K562 (cell line): ENCODE data around the gene ATP5PO. TPM values are rescaled to one million over a fixed set of nuclear protein-coding genes. Genes with fewer than 3 reads are reported as not detected.
A peak's percentile ranks its signal among the peaks of the same experiment; 100 is the strongest.

Experiments used
- ATAC-seq: fragments of 200-7000 bp; cut with Tn5 transposase; 3 replicates; pipeline ENCODE4 v1.9.1; 2020; ENCODE audit warnings: moderate library complexity
- BruUV-seq: library from RNA; stranded (reverse); fragments of 400-500 nt; replicated peaks from 2 replicates; lab custom pipeline; 2021; lab: Mats Ljungman, UMichigan
- CTCF ChIA-PET: fragments of 300-600 bp; formaldehyde crosslinking; extraction: SDS; loops from one replicate; lab custom pipeline; 2021; ENCODE audit warnings: low intra/inter-chr PET ratio; lab: Yijun Ruan, JAX
- POLR2A ChIA-PET: fragments of 300-600, 350-650 bp; sonication (Branson Sonifier 250); formaldehyde crosslinking; extraction: SDS; loops from one replicate; lab custom pipeline; 2021; ENCODE audit warnings: antibody characterized with exemption, inconsistent platforms; lab: Yijun Ruan, JAX
- DNase-seq, 4 experiments: peaks; one replicate each; pipeline versions ENCODE4 v3.0.0 to v3.0.0-alpha.2; 2011 to 2018; ENCODE audit warnings: low spot score in 3 of 4, mixed read lengths in 3 of 4; ENCODE audit errors: extremely low read depth in 1 of 4
- FAIRE-seq: peaks from 2 replicates; lab custom pipeline; 2011; peaks lifted over from hg19 to GRCh38; lab: Jason Lieb, UNC
- H2AFZ ChIP-seq: 2 replicates; pipeline ENCODE4 v1.6.0; 2011; ENCODE audit warnings: low read depth, low read length, control low read depth, inconsistent platforms
- H3K27ac ChIP-seq: fragments of 200-600 bp; 3 replicates; pipeline ENCODE4 v1.8.0; 2011; ENCODE audit warnings: low read depth, mild to moderate bottlenecking, control low read depth, inconsistent platforms, low read length, moderate library complexity, mixed read lengths; ENCODE audit errors: extremely low read depth
- H3K27me3 ChIP-seq, 2 experiments: fragments of 300-600 bp in 1 of 2; 2 replicates in 1 of 2; 3 replicates in 1 of 2; pipeline versions ENCODE4 v1.6.0 to v1.8.0; 2011; ENCODE audit warnings: inconsistent platforms in 2 of 2, low read length in 2 of 2, mild to moderate bottlenecking in 1 of 2, mixed read lengths in 1 of 2, moderate library complexity in 1 of 2; ENCODE audit not compliant: control insufficient read depth in 2 of 2, insufficient read depth in 2 of 2
- H3K36me3 ChIP-seq: fragments of 300-600 bp; 3 replicates; pipeline ENCODE4 v1.8.0; 2011; ENCODE audit warnings: mild to moderate bottlenecking, low read length, inconsistent platforms; ENCODE audit not compliant: control insufficient read depth, insufficient read depth
- H3K4me1 ChIP-seq, 2 experiments: fragments of 200-600 bp in 1 of 2; replicated peaks in 1 of 2; 2 replicates in 1 of 2; 3 replicates in 1 of 2; pipeline versions ENCODE4 v1.5.1 to v1.8.0; 2011; ENCODE audit warnings: inconsistent platforms in 2 of 2, low read length in 2 of 2, mild to moderate bottlenecking in 1 of 2, mixed read lengths in 1 of 2, moderate library complexity in 1 of 2; ENCODE audit not compliant: control insufficient read depth in 2 of 2, insufficient read depth in 2 of 2
- H3K4me2 ChIP-seq: 2 replicates; pipeline ENCODE4 v1.6.1; 2011; ENCODE audit warnings: low read length, control low read depth, inconsistent platforms, mixed read lengths; ENCODE audit not compliant: insufficient read depth
- H3K4me3 ChIP-seq: fragments of 200-600 bp; sonication (generic), shearing (Covaris generic); 2 replicates; pipeline ENCODE4 v1.5.1; 2016; ENCODE audit warnings: control low read depth, inconsistent platforms
- H3K79me2 ChIP-seq: fragments of 200-600 bp; 3 replicates; pipeline ENCODE4 v1.8.0; 2011; ENCODE audit warnings: low read length, inconsistent platforms; ENCODE audit not compliant: control insufficient read depth, insufficient read depth
- H3K9ac ChIP-seq, 2 experiments: 2 replicates each; pipeline versions ENCODE4 v1.6.0 to v1.6.1; 2011; ENCODE audit warnings: low read depth in 2 of 2, low read length in 2 of 2, control low read depth in 1 of 2, inconsistent platforms in 1 of 2, mild to moderate bottlenecking in 1 of 2, mixed read lengths in 1 of 2; ENCODE audit not compliant: insufficient read depth in 1 of 2
- H3K9me1 ChIP-seq: one replicate; pipeline ENCODE4 v1.6.0; 2011; ENCODE audit warnings: inconsistent platforms, mild to moderate bottlenecking, low read length, moderate library complexity; ENCODE audit not compliant: control insufficient read depth, insufficient read depth
- H3K9me3 ChIP-seq: replicated peaks from 2 replicates; pipeline ENCODE4 v1.5.1; 2011; ENCODE audit warnings: low read depth, low read length, inconsistent platforms; ENCODE audit not compliant: control insufficient read depth, insufficient read depth
- H4K20me1 ChIP-seq: replicated peaks from 2 replicates; pipeline ENCODE4 v1.6.1; 2011; ENCODE audit warnings: low read length, inconsistent platforms, mixed read lengths; ENCODE audit not compliant: control insufficient read depth, insufficient read depth
- ARNT ChIP-seq, 2 experiments: fragments of 450-650 bp; IDR thresholded peaks; 2 replicates each; pipeline ENCODE4 v1.6.1; 2016; ENCODE audit warnings: mild to moderate bottlenecking in 1 of 2
- CEBPG ChIP-seq, 3 experiments: fragments of 200-800 bp in 1 of 3; sonication (Bioruptor generic) in 1 of 3; sonication (generic) in 1 of 3; formaldehyde crosslinking in 1 of 3; IDR thresholded peaks in 2 of 3; conservative IDR thresholded peaks in 1 of 3; 2 replicates each; pipeline versions ENCODE4 v1.6.1 to v1.8.0; 2016 to 2022; ENCODE audit warnings: missing compliant biosample characterization in 2 of 3, missing genetic modification characterization in 2 of 3, mild to moderate bottlenecking in 1 of 3, missing genetic modification reagents in 1 of 3
- CHD2 ChIP-seq: IDR thresholded peaks from 2 replicates; pipeline ENCODE4 v1.6.1; 2011; ENCODE audit warnings: low read depth, low read length
- DACH1 ChIP-seq: fragments of 450-650 bp; IDR thresholded peaks from 2 replicates; pipeline ENCODE4 v1.6.1; 2018; ENCODE audit not compliant: partially characterized antibody
- EP400 ChIP-seq: fragments of 450-650 bp; IDR thresholded peaks from 2 replicates; pipeline ENCODE4 v1.6.1; 2017; ENCODE audit warnings: antibody characterized with exemption, mild to moderate bottlenecking, moderate library complexity
- FUS ChIP-seq: fragments of 200-400 bp; formaldehyde crosslinking; optimal IDR thresholded peaks from 2 replicates; pipeline ENCODE3; 2017; ENCODE audit warnings: low read depth, low read length
- GABPB2 ChIP-seq: fragments of 250-450 bp; sonication (Bioruptor Pico); conservative IDR thresholded peaks from 2 replicates; pipeline ENCODE4 v1.5.1; 2021; ENCODE audit warnings: mild to moderate bottlenecking
- NRF1 ChIP-seq, 2 experiments: fragments of 450-650 bp; IDR thresholded peaks in 1 of 2; conservative IDR thresholded peaks in 1 of 2; 2 replicates each; pipeline ENCODE4 v1.6.1; 2014; ENCODE audit warnings: mild to moderate bottlenecking in 2 of 2
- TEAD4 ChIP-seq, 2 experiments: sonication (generic) in 1 of 2; formaldehyde crosslinking in 1 of 2; IDR thresholded peaks; 2 replicates each; pipeline versions ENCODE4 v1.6.1 to v1.8.0; 2012 to 2022; ENCODE audit warnings: borderline replicate concordance in 1 of 2, inconsistent platforms in 1 of 2, low read length in 1 of 2, mild to moderate bottlenecking in 1 of 2, missing genetic modification reagents in 1 of 2
- TFAM ChIP-seq: fragments of 250-450 bp; sonication (Bioruptor Pico); conservative IDR thresholded peaks from 2 replicates; pipeline ENCODE4 v1.5.0; 2021; ENCODE audit warnings: mild to moderate bottlenecking, moderate library complexity
- ZKSCAN3 ChIP-seq: fragments of 250-450 bp; sonication (Bioruptor Pico); IDR thresholded peaks from 2 replicates; pipeline ENCODE4 v1.4.0; 2020
- ZNF12 ChIP-seq: sonication (generic); formaldehyde crosslinking; IDR thresholded peaks from 2 replicates; pipeline ENCODE4 v1.4.0; 2020; ENCODE audit warnings: mild to moderate bottlenecking, missing genetic modification reagents
- ZNF174 ChIP-seq: fragments of 250-450 bp; sonication (Bioruptor Pico); IDR thresholded peaks from 2 replicates; pipeline ENCODE4 v1.4.0; 2020; ENCODE audit warnings: mild to moderate bottlenecking
- ZNF263 ChIP-seq: sonication (generic); formaldehyde crosslinking; IDR thresholded peaks from 2 replicates; pipeline ENCODE4 v1.8.0; 2022; ENCODE audit warnings: mild to moderate bottlenecking, missing genetic modification reagents, borderline replicate concordance
- ZNF551 ChIP-seq: fragments of 250-450 bp; sonication (Bioruptor Pico); IDR thresholded peaks from 2 replicates; pipeline ENCODE4 v1.5.0; 2021; ENCODE audit warnings: mild to moderate bottlenecking, moderate library complexity
- in situ Hi-C: fragments of 300-500 bp; cut with MboI; formaldehyde crosslinking; loops from 4 replicates; pipeline ENCODE4 v1.15.0; 2018; ENCODE audit warnings: inconsistent platforms, mixed read lengths
- intact Hi-C: fragments of 100-400 bp; cut with micrococcal nuclease; formaldehyde crosslinking; loops from 2 replicates; pipeline ENCODE4 v1.14.2; 2022
- polyA plus RNA-seq, 8 experiments: library from polyadenylated mRNA; depleted of rRNA in 4 of 8; stranded (reverse) in 5 of 8; unstranded in 3 of 8; fragments of >200 nt; fragmentation: Nextera tagmentation in 2 of 8; fragmentation: Illumina TruSeq in 1 of 8; extraction: Ambion mirVana in 2 of 8; extraction: Trizol in 1 of 8; gene quantifications; 2 replicates each; pipeline versions ENCODE4 v1.2.1 to v1.2.3, GENCODE V29; 2011 to 2014; ENCODE audit warnings: inconsistent platforms in 1 of 8, missing spikeins in 1 of 8
- total RNA-seq, 7 experiments: library from RNA; depleted of rRNA in 6 of 7; stranded (reverse); fragments of >200 nt in 6 of 7; fragmentation: Illumina TruSeq in 2 of 7; extraction: Trizol in 2 of 7; gene quantifications; 2 replicates each; pipeline versions ENCODE4 v1.2.1 to v1.2.3, GENCODE V29; 2011 to 2021; ENCODE audit warnings: low replicate concordance in 1 of 7
- TF ChIP-seq, protein P1 (sequence below): fragments of 250-450 bp; sonication (Bioruptor Pico); IDR thresholded peaks from 2 replicates; pipeline ENCODE4 v1.8.0; 2021; ENCODE audit warnings: moderate library complexity, mild to moderate bottlenecking, inconsistent platforms
- TF ChIP-seq, protein P2 (sequence below), 2 experiments: fragments of 450-650 bp in 1 of 2; sonication (generic) in 1 of 2; formaldehyde crosslinking; conservative IDR thresholded peaks; 2 replicates each; pipeline versions ENCODE4 v1.4.0 to v1.8.1; 2020 to 2022; ENCODE audit warnings: mild to moderate bottlenecking in 1 of 2, missing genetic modification reagents in 1 of 2

ATP5PO gene
- total and polyA plus RNA-seq, 9 of the 15 experiments (the other 6 are each of a cell fraction or from before 2014, with no cell fraction given), result 367 to 2,722 (median 808) TPM

DNA sequence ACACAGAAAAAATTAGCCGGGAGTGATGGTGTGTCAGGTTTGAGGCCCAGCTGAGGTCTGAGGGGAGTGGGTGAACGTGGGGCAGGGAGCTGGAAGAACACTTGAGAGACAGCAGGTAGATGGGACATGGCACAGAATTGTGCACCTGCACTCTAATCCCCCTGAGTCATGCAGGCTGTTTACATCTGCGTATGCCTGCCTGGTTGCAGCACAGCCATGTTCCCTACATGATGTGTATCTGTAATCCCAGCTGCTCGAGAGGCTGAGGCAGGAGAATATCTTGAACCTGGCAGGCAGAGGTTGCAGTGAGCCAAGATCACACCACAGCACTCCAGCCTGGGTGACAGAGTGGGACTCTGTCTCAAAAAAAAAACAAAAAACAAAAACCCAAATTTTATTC lies 44.8 kb downstream of the ATP5PO start (continued):
- TF ChIP-seq, protein P1, sequence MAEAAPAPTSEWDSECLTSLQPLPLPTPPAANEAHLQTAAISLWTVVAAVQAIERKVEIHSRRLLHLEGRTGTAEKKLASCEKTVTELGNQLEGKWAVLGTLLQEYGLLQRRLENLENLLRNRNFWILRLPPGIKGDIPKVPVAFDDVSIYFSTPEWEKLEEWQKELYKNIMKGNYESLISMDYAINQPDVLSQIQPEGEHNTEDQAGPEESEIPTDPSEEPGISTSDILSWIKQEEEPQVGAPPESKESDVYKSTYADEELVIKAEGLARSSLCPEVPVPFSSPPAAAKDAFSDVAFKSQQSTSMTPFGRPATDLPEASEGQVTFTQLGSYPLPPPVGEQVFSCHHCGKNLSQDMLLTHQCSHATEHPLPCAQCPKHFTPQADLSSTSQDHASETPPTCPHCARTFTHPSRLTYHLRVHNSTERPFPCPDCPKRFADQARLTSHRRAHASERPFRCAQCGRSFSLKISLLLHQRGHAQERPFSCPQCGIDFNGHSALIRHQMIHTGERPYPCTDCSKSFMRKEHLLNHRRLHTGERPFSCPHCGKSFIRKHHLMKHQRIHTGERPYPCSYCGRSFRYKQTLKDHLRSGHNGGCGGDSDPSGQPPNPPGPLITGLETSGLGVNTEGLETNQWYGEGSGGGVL (CRISPR knock-in tag), result no peak
- TF ChIP-seq FUS (no peak), TEAD4 (IDR thresholded peaks at IDR 0.05; ENCODE audit: low read length) (peak; percentile 62), TEAD4 (CRISPR knock-in tag; IDR thresholded peaks at IDR 0.05; ENCODE audit: borderline replicate concordance) (no peak), EP400 (no peak), ZNF174 (CRISPR knock-in tag) (no peak), NRF1 (conservative IDR thresholded peaks at IDR 0.05 in 1 of 2, IDR thresholded peaks at IDR 0.05 in 1 of 2) (peak; percentile 36 to 49; a peak in 2 of 4 replicates), GABPB2 (CRISPR knock-in tag) (no peak), ZNF551 (CRISPR knock-in tag) (no peak)
- TF ChIP-seq, all 486 proteins: peak for 26

DNA sequence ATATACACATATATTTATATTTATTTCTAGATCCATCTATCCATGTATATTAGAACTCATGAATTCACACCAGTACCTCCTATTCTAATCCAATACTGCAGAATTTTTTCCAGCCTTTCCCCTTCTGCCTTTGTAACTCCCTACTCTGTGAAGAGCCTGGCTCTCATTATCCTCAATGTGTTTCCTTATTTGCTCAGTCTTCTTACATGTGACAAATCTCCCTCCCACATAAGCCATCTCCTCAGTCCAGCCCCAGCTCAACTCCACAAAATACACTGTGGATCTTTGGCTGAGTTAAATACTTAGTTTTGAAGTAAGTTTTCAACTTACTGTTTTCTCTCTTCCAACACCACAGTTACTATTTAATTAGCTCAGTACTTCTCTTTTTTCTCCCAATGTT lies 45.7 kb downstream of the ATP5PO start:
- FAIRE-seq, result no peak
- TF ChIP-seq ZNF263 (CRISPR knock-in tag), result no peak
- no peak for TF ChIP-seq DACH1
- TF ChIP-seq ZKSCAN3 (CRISPR knock-in tag), result no peak
- TF ChIP-seq ZNF12 (CRISPR knock-in tag), result no peak
- TF ChIP-seq, protein P2, sequence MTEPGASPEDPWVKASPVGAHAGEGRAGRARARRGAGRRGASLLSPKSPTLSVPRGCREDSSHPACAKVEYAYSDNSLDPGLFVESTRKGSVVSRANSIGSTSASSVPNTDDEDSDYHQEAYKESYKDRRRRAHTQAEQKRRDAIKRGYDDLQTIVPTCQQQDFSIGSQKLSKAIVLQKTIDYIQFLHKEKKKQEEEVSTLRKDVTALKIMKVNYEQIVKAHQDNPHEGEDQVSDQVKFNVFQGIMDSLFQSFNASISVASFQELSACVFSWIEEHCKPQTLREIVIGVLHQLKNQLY (CRISPR knock-in tag; conservative IDR thresholded peaks at IDR 0.05), result no peak
- TF ChIP-seq CEBPG (CRISPR knock-in tag; IDR thresholded peaks at IDR 0.05), result no peak
- no peak for TF ChIP-seq CEBPG (tag; conservative IDR thresholded peaks at IDR 0.05 in 1 of 2, IDR thresholded peaks at IDR 0.05 in 1 of 2)
- no peak for TF ChIP-seq ARNT (IDR thresholded peaks at IDR 0.05)
- no peak for TF ChIP-seq TFAM
- TF ChIP-seq CHD2, result no peak

More for the DNA sequence above, 45.7 kb downstream of the ATP5PO start:
- no peak overlapping the region for H3K4me2 ChIP-seq
- H3K9ac ChIP-seq, result no peak overlapping the region
- H3K27me3 ChIP-seq, result peaks cover 8 to 27% of the 10 kb centered on the region in 2 experiments; a peak in 4 of 5 replicates
- intact Hi-C loops, result loop anchor here (10.0 kb wide), 1 partner anchor 145 kb away; no protein-coding TSS in a partner anchor
- H3K9me3 ChIP-seq, result no peaks in the 10 kb centered on the region
- ChIA-PET POLR2A (interaction anchor here (0.6 to 1.3 kb wide), 3 partner anchors 8 to 20 kb away, joined by 3 read pairs; no protein-coding TSS in a partner anchor), CTCF (no interaction called here)
- no peak overlapping the region for H2AFZ ChIP-seq
- no peaks in the 10 kb centered on the region for H3K79me2 ChIP-seq
- H3K4me1 ChIP-seq, result no peaks in the 10 kb centered on the region; a peak in 1 of 5 replicates
- ATAC-seq (no peak), DNase-seq (no peak)
- H3K4me3 ChIP-seq, result no peak overlapping the region
- no peaks in the 10 kb centered on the region for H3K36me3 ChIP-seq
- in situ Hi-C loops, result no loop called here
- no peak overlapping the region for H3K27ac ChIP-seq
- no TSS peak for BruUV-seq
- no peaks in the 10 kb centered on the region for H4K20me1 ChIP-seq
- no peaks in the 10 kb centered on the region for H3K9me1 ChIP-seq
